ENCODE data around the gene MAPT.
"Not testable (repeated sequence)": the region's sequence is repeated elsewhere in the genome, so short reads cannot be mapped to it uniquely, and the experiment has no call there.

The MAPT gene

DNA sequence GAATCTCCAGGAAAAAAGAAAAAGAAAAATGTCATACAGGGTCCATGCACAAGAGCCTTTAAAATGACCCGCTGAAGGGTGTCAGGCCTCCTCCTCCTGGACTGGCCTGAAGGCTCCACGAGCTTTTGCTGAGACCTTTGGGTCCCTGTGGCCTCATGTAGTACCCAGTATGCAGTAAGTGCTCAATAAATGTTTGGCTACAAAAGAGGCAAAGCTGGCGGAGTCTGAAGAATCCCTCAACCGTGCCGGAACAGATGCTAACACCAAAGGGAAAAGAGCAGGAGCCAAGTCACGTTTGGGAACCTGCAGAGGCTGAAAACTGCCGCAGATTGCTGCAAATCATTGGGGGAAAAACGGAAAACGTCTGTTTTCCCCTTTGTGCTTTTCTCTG lies 105.5 kb downstream of the MAPT start:
- Histone ChIP-seq H3K9me3 (ENCODE audit: control insufficient read depth in 5 of 5, low read length in 5 of 5) (no peaks in the 10 kb centered on the region), H3K27me3 (ENCODE audit: control insufficient read depth in 5 of 5, insufficient read depth in 4 of 5, low read length in 5 of 5) (no peaks in the 10 kb centered on the region), H3K36me3 (ENCODE audit: control insufficient read depth in 5 of 5, insufficient read depth in 5 of 5, low read length in 5 of 5) (no peaks in the 10 kb centered on the region), H3K9ac (ENCODE audit: low read length in 5 of 5) (no peak overlapping the region), H3K27ac (ENCODE audit: low read depth, low read length) (no peak overlapping the region), H3K4me1 (ENCODE audit: control insufficient read depth in 5 of 5, insufficient read depth in 5 of 5, low read length in 5 of 5) (peaks cover 2 to 41% (median 30%) of the 10 kb centered on the region in 5 donors), H3K4me3 (ENCODE audit: low read depth in 1 of 5, low read length in 5 of 5) (no peak overlapping the region)

DNA sequence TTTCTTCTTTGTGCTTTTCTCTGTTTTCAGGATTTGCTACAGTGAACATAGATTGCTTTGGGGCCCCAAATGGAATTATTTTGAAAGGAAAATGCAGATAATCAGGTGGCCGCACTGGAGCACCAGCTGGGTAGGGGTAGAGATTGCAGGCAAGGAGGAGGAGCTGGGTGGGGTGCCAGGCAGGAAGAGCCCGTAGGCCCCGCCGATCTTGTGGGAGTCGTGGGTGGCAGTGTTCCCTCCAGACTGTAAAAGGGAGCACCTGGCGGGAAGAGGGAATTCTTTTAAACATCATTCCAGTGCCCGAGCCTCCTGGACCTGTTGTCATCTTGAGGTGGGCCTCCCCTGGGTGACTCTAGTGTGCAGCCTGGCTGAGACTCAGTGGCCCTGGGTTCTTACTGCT lies 105.9 kb downstream of the MAPT start:
- no peaks in the 10 kb centered on the region for H3K36me3 ChIP-seq (ENCODE audit: control insufficient read depth in 5 of 5, insufficient read depth in 5 of 5, low read length in 5 of 5)
- no peaks in the 10 kb centered on the region for H3K9me3 ChIP-seq (ENCODE audit: control insufficient read depth in 5 of 5, low read length in 5 of 5)

DNA sequence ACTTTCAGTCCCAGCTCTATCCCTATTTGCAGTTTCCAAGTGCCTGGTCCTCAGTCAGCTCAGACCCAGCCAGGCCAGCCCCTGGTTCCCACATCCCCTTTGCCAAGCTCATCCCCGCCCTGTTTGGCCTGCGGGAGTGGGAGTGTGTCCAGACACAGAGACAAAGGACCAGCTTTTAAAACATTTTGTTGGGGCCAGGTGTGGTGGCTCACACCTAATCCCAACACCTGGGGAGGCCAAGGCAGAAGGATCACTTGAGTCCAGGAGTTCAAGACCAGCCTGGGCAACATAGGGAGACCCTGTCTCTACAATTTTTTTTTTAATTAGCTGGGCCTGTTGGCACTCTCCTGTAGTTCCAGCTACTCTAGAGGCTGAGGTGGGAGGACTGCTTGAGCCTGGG lies 106.4 kb downstream of the MAPT start:
- Histone ChIP-seq H3K4me1 (ENCODE audit: control insufficient read depth in 5 of 5, insufficient read depth in 5 of 5, low read length in 5 of 5) (peaks cover 2 to 33% (median 24%) of the 10 kb centered on the region in 5 donors), H3K9me3 (ENCODE audit: control insufficient read depth in 5 of 5, low read length in 5 of 5) (no peaks in the 10 kb centered on the region), H3K36me3 (ENCODE audit: control insufficient read depth in 5 of 5, insufficient read depth in 5 of 5, low read length in 5 of 5) (no peaks in the 10 kb centered on the region), H3K9ac (ENCODE audit: low read length in 5 of 5) (no peak overlapping the region), H3K27ac (ENCODE audit: low read depth, low read length) (no peak overlapping the region), H3K4me3 (ENCODE audit: low read depth in 1 of 5, low read length in 5 of 5) (no peak overlapping the region), H3K27me3 (ENCODE audit: control insufficient read depth in 5 of 5, insufficient read depth in 4 of 5, low read length in 5 of 5) (no peaks in the 10 kb centered on the region)

More for the DNA sequence above, 105.9 kb downstream of the MAPT start:
- Histone ChIP-seq H3K4me1 (ENCODE audit: control insufficient read depth in 5 of 5, insufficient read depth in 5 of 5, low read length in 5 of 5) (peaks cover 2 to 37% (median 28%) of the 10 kb centered on the region in 5 donors), H3K9ac (ENCODE audit: low read length in 5 of 5) (no peak overlapping the region), H3K27me3 (ENCODE audit: control insufficient read depth in 5 of 5, insufficient read depth in 4 of 5, low read length in 5 of 5) (no peaks in the 10 kb centered on the region), H3K4me3 (ENCODE audit: low read depth in 1 of 5, low read length in 5 of 5) (no peak overlapping the region), H3K27ac (ENCODE audit: low read depth, low read length) (no peak overlapping the region)

DNA sequence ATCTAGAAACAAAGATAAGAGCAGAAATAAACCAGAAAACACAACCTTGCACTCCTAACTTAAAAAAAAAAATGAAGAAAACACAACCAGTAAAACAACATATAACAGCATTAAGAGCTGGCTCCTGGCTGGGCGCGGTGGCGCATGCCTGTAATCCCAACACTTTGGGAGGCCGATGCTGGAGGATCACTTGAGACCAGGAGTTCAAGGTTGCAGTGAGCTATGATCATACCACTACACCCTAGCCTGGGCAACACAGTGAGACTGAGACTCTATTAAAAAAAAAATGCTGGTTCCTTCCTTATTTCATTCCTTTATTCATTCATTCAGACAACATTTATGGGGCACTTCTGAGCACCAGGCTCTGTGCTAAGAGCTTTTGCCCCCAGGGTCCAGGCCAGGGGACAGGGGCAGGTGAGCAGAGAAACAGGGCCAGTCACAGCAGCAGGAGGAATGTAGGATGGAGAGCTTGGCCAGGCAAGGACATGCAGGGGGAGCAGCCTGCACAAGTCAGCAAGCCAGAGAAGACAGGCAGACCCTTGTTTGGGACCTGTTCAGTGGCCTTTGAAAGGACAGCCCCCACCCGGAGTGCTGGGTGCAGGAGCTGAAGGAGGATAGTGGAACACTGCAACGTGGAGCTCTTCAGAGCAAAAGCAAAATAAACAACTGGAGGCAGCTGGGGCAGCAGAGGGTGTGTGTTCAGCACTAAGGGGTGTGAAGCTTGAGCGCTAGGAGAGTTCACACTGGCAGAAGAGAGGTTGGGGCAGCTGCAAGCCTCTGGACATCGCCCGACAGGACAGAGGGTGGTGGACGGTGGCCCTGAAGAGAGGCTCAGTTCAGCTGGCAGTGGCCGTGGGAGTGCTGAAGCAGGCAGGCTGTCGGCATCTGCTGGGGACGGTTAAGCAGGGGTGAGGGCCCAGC lies 107.3 kb downstream of the MAPT start:
- Histone ChIP-seq H3K27me3 (ENCODE audit: control insufficient read depth in 5 of 5, insufficient read depth in 4 of 5, low read length in 5 of 5) (no peaks in the 10 kb centered on the region), H3K9ac (ENCODE audit: low read length in 5 of 5) (no peak overlapping the region), H3K36me3 (ENCODE audit: control insufficient read depth in 5 of 5, insufficient read depth in 5 of 5, low read length in 5 of 5) (no peaks in the 10 kb centered on the region), H3K4me3 (ENCODE audit: low read depth in 1 of 5, low read length in 5 of 5) (no peak overlapping the region), H3K4me1 (ENCODE audit: control insufficient read depth in 5 of 5, insufficient read depth in 5 of 5, low read length in 5 of 5) (peaks cover 2 to 28% (median 19%) of the 10 kb centered on the region in 5 donors), H3K27ac (ENCODE audit: low read depth, low read length) (no peak overlapping the region), H3K9me3 (ENCODE audit: control insufficient read depth in 5 of 5, low read length in 5 of 5) (no peaks in the 10 kb centered on the region)

DNA sequence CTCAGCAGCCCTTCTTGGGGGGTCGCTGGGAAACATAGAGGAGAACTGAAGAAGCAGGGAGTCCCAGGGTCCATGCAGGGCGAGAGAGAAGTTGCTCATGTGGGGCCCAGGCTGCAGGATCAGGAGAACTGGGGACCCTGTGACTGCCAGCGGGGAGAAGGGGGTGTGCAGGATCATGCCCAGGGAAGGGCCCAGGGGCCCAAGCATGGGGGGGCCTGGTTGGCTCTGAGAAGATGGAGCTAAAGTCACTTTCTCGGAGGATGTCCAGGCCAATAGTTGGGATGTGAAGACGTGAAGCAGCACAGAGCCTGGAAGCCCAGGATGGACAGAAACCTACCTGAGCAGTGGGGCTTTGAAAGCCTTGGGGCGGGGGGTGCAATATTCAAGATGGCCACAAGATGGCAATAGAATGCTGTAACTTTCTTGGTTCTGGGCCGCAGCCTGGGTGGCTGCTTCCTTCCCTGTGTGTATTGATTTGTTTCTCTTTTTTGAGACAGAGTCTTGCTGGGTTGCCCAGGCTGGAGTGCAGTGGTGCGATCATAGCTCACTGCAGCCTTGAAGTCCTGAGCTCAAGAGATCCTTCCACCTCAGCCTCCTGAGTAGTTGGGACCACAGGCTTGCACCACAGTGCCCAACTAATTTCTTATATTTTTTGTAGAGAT lies 108.1 kb downstream of the MAPT start:
- no peak overlapping the region for H3K9ac ChIP-seq (ENCODE audit: low read length in 5 of 5)
- H3K9me3 ChIP-seq (ENCODE audit: control insufficient read depth in 5 of 5, low read length in 5 of 5) = no peaks in the 10 kb centered on the region
- no peaks in the 10 kb centered on the region for H3K36me3 ChIP-seq (ENCODE audit: control insufficient read depth in 5 of 5, insufficient read depth in 5 of 5, low read length in 5 of 5)
- H3K27me3 ChIP-seq (ENCODE audit: control insufficient read depth in 5 of 5, insufficient read depth in 4 of 5, low read length in 5 of 5) = no peaks in the 10 kb centered on the region
- no peak overlapping the region for H3K4me3 ChIP-seq (ENCODE audit: low read depth in 1 of 5, low read length in 5 of 5)
- H3K4me1 ChIP-seq (ENCODE audit: control insufficient read depth in 5 of 5, insufficient read depth in 5 of 5, low read length in 5 of 5) = peaks cover 2 to 32% (median 19%) of the 10 kb centered on the region in 5 donors
- no peak overlapping the region for H3K27ac ChIP-seq (ENCODE audit: low read depth, low read length)

DNA sequence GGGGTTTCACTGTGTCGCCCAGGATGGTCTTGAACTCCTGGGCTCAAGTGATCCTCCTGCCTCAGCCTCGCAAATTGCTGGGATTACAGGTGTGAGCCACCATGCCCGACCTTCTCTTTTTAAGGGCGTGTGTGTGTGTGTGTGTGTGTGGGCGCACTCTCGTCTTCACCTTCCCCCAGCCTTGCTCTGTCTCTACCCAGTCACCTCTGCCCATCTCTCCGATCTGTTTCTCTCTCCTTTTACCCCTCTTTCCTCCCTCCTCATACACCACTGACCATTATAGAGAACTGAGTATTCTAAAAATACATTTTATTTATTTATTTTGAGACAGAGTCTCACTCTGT lies 108.6 kb downstream of the MAPT start:
- no peak overlapping the region for H3K4me3 ChIP-seq (ENCODE audit: low read depth in 1 of 5, low read length in 5 of 5)
- no peaks in the 10 kb centered on the region for H3K36me3 ChIP-seq (ENCODE audit: control insufficient read depth in 5 of 5, insufficient read depth in 5 of 5, low read length in 5 of 5)
- H3K27me3 ChIP-seq (ENCODE audit: control insufficient read depth in 5 of 5, insufficient read depth in 4 of 5, low read length in 5 of 5) = no peaks in the 10 kb centered on the region
- H3K4me1 ChIP-seq (ENCODE audit: control insufficient read depth in 5 of 5, insufficient read depth in 5 of 5, low read length in 5 of 5) = peaks cover 2 to 37% (median 19%) of the 10 kb centered on the region in 5 donors
- no peaks in the 10 kb centered on the region for H3K9me3 ChIP-seq (ENCODE audit: control insufficient read depth in 5 of 5, low read length in 5 of 5)
- H3K9ac ChIP-seq (ENCODE audit: low read length in 5 of 5) = no peak overlapping the region
- H3K27ac ChIP-seq (ENCODE audit: low read depth, low read length) = no peak overlapping the region

GRCh38 chr17:46003907-46004748 lies 109.8 kb downstream of the MAPT start:
- H3K36me3 ChIP-seq (ENCODE audit: control insufficient read depth in 5 of 5, insufficient read depth in 5 of 5, low read length in 5 of 5) = no peaks in the 10 kb centered on the region

DNA sequence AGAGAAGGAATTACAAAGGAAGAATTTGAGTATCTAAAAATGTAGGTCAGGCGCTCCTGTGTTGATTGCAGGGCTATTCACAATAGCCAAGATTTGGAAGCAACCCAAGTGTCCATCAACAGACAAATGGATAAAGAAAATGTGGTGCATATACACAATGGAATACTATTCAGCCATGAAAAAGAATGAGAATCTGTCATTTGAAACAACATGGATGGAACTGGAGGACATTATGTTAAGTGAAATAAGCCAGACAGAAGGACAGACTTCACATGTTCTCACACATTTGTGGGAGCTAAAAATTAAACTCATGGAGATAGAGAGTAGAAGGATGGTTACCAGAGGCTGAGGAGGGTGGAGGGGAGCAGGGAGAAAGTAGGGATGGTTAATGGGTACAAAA lies 111.7 kb downstream of the MAPT start:
- not testable (repeated sequence) for H3K4me3 ChIP-seq (ENCODE audit: low read depth in 1 of 5, low read length in 5 of 5); H3K27ac ChIP-seq (ENCODE audit: low read depth, low read length)
- peaks cover 2 to 41% (median 16%) of the 10 kb centered on the region in 5 donors for H3K4me1 ChIP-seq (ENCODE audit: control insufficient read depth in 5 of 5, insufficient read depth in 5 of 5, low read length in 5 of 5)

More at GRCh38 chr17:46003907-46004748, 109.8 kb downstream of the MAPT start:
- H3K4me3 ChIP-seq (ENCODE audit: low read depth in 1 of 5, low read length in 5 of 5) = no peak overlapping the region
- no peaks in the 10 kb centered on the region for H3K9me3 ChIP-seq (ENCODE audit: control insufficient read depth in 5 of 5, low read length in 5 of 5)
- no peaks in the 10 kb centered on the region for H3K27me3 ChIP-seq (ENCODE audit: control insufficient read depth in 5 of 5, insufficient read depth in 4 of 5, low read length in 5 of 5)
- H3K4me1 ChIP-seq (ENCODE audit: control insufficient read depth in 5 of 5, insufficient read depth in 5 of 5, low read length in 5 of 5) = peaks cover 2 to 36% (median 20%) of the 10 kb centered on the region in 5 donors
- no peak overlapping the region for H3K27ac ChIP-seq (ENCODE audit: low read depth, low read length)
- H3K9ac ChIP-seq (ENCODE audit: low read length in 5 of 5) = no peak overlapping the region

DNA sequence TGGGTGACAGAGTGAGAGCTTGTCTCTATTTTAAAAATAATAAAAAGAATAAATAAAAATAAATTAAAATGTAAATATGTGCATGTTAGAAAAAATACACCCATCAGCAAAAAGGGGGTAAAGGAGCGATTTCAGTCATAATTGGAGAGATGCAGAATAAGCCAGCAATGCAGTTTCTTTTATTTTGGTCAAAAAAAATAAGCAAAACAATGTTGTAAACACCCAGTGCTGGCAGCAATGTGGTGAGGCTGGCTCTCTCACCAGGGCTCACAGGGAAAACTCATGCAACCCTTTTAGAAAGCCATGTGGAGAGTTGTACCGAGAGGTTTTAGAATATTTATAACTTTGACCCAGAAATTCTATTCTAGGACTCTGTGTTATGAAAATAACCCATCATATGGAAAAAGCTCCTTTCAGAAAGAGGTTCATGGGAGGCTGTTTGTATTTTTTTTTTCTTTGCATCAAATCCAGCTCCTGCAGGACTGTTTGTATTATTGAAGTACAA lies 113.2 kb downstream of the MAPT start:
- H3K9me3 ChIP-seq (ENCODE audit: control insufficient read depth in 5 of 5, low read length in 5 of 5) = no peaks in the 10 kb centered on the region
- no peak overlapping the region for H3K4me3 ChIP-seq (ENCODE audit: low read depth in 1 of 5, low read length in 5 of 5)
- H3K27ac ChIP-seq (ENCODE audit: low read depth, low read length) = no peak overlapping the region
- H3K27me3 ChIP-seq (ENCODE audit: control insufficient read depth in 5 of 5, insufficient read depth in 4 of 5, low read length in 5 of 5) = no peaks in the 10 kb centered on the region
- H3K4me1 ChIP-seq (ENCODE audit: control insufficient read depth in 5 of 5, insufficient read depth in 5 of 5, low read length in 5 of 5) = peaks cover 2 to 41% (median 16%) of the 10 kb centered on the region in 5 donors
- H3K36me3 ChIP-seq (ENCODE audit: control insufficient read depth in 5 of 5, insufficient read depth in 5 of 5, low read length in 5 of 5) = no peaks in the 10 kb centered on the region
- H3K9ac ChIP-seq (ENCODE audit: low read length in 5 of 5) = no peak overlapping the region

More for the DNA sequence above, 111.7 kb downstream of the MAPT start:
- H3K27me3 ChIP-seq (ENCODE audit: control insufficient read depth in 5 of 5, insufficient read depth in 4 of 5, low read length in 5 of 5); H3K36me3 ChIP-seq (ENCODE audit: control insufficient read depth in 5 of 5, insufficient read depth in 5 of 5, low read length in 5 of 5); H3K9me3 ChIP-seq (ENCODE audit: control insufficient read depth in 5 of 5, low read length in 5 of 5); H3K9ac ChIP-seq (ENCODE audit: low read length in 5 of 5): not testable (repeated sequence)

Measured in subcutaneous abdominal adipose tissue (tissue), 5 donors.